HFFc6 (cell line): ENCODE measurements around the gene SH3D19. TPM values are rescaled to one million over a fixed set of nuclear protein-coding genes. Genes with fewer than 3 reads are reported as not detected.
"Not testable (repeated sequence)": the region's sequence is repeated elsewhere in the genome, so short reads cannot be mapped to it uniquely, and the experiment has no call there.

Experiments
- DNase-seq: peaks from one replicate; pipeline ENCODE4 v3.0.0-alpha.2; 2018
- H3K27ac Mint-ChIP-seq: 2 replicates; pipeline ENCODE4 v1.8.0; 2020; ENCODE audit warnings: mild to moderate bottlenecking, mixed read lengths
- H3K27me3 Mint-ChIP-seq: 2 replicates; pipeline ENCODE4 v1.8.0; 2021; ENCODE audit warnings: mild to moderate bottlenecking, moderate library complexity, mixed read lengths; ENCODE audit not compliant: insufficient read depth
- H3K36me3 Mint-ChIP-seq: 2 replicates; pipeline ENCODE4 v1.8.0; 2021; ENCODE audit warnings: low read depth, mixed read lengths
- H3K4me1 Mint-ChIP-seq: 2 replicates; pipeline ENCODE4 v1.8.0; 2020; ENCODE audit warnings: low read depth, mixed read lengths
- H3K4me3 Mint-ChIP-seq: 2 replicates; pipeline ENCODE4 v1.8.0; 2020; ENCODE audit warnings: mild to moderate bottlenecking, moderate library complexity, mixed read lengths
- H3K9me3 Mint-ChIP-seq: 2 replicates; pipeline ENCODE4 v1.8.0; 2020; ENCODE audit warnings: mild to moderate bottlenecking, mixed read lengths
- total RNA-seq, 6 experiments: library from RNA; stranded (reverse); fragmentation: NEBNext Ultra II Directional; extraction: Animal tissue kit (Norgen Biotek cat#: 25700); gene quantifications; 2 replicates in 1 of 6; 3 replicates in 5 of 6; pipeline ENCODE4 v1.2.3, GENCODE V29; 2021
- TF ChIP-seq, protein P1 (sequence below): fragments of 200-600 bp; sonication (generic); IDR thresholded peaks from 2 replicates; pipeline ENCODE4 v1.5.0; 2021; ENCODE audit warnings: antibody characterized with exemption, mild to moderate bottlenecking

The SH3D19 gene
- total RNA-seq, 6 experiments from 2014 or later, result 40.2 to 52.9 (median 51.0) TPM

DNA sequence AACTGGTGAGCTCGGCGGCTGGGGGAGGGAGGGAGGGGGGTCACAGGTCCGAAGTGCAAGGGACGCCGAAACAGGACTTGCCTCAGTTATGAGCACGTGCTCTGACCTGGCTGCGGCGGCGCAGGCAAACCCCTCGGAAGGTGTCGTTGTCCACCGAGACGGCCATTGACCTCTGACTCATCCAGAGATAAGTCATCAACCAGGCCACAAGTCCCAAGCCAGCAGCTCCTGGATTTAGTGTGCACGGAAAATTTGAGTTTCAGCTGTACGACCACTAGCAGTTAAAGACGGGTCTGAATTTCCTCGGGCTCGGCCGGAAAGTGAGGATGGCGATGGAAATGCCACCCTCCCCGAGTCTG, 674 bp downstream of the SH3D19 start:
- Mint-ChIP-seq H3K4me3 (peak overlapping the region; percentile 89), H3K27me3 (no peaks in the 10 kb centered on the region; the same call in 1 of the 2 replicates), H3K9me3 (no peaks in the 10 kb centered on the region), H3K36me3 (no peaks in the 10 kb centered on the region), H3K4me1 (peaks cover 55% of the 10 kb centered on the region), H3K27ac (peak overlapping the region; percentile 13)
- TF ChIP-seq, protein P1, sequence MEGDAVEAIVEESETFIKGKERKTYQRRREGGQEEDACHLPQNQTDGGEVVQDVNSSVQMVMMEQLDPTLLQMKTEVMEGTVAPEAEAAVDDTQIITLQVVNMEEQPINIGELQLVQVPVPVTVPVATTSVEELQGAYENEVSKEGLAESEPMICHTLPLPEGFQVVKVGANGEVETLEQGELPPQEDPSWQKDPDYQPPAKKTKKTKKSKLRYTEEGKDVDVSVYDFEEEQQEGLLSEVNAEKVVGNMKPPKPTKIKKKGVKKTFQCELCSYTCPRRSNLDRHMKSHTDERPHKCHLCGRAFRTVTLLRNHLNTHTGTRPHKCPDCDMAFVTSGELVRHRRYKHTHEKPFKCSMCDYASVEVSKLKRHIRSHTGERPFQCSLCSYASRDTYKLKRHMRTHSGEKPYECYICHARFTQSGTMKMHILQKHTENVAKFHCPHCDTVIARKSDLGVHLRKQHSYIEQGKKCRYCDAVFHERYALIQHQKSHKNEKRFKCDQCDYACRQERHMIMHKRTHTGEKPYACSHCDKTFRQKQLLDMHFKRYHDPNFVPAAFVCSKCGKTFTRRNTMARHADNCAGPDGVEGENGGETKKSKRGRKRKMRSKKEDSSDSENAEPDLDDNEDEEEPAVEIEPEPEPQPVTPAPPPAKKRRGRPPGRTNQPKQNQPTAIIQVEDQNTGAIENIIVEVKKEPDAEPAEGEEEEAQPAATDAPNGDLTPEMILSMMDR, result no peak
- peak; percentile 75 for DNase-seq

DNA sequence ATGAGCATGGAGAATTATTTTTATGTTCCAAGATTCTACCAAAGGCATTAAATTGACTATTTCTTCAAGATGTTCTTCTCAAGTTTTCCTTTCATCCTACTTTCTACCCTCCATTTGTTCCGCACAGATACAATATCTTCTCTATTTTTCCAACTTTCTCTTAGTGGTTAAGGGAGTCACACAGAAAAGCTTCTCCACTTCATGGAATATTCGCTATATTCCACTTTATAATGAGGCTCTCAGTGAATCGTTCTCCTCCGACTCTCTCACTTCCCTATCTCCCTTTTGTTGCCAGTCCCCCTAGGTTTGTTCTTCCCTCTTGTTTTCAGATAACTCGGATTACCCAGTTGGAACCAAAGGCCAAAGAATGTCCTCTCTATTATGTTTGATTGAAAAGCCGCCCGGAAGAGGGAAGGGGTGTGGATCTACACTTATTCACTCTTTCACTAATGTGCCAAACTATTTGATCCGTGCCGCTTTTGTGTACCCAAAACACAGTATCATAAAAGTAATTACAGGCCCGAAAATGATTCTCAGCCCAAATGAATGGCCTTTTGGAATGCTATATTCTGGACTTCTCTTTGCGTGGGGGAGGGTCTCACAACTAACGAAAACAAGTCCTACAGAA, 1.2 kb downstream of the SH3D19 start:
- no peak for DNase-seq
- Mint-ChIP-seq H3K36me3 (no peaks in the 10 kb centered on the region), H3K4me3 (peak overlapping the region; percentile 89), H3K27me3 (no peaks in the 10 kb centered on the region; the same call in 1 of the 2 replicates), H3K27ac (peak overlapping the region; percentile 13; the same call in 1 of the 2 replicates), H3K4me1 (peaks cover 50% of the 10 kb centered on the region), H3K9me3 (no peaks in the 10 kb centered on the region)
- TF ChIP-seq, protein P1, result no peak

DNA sequence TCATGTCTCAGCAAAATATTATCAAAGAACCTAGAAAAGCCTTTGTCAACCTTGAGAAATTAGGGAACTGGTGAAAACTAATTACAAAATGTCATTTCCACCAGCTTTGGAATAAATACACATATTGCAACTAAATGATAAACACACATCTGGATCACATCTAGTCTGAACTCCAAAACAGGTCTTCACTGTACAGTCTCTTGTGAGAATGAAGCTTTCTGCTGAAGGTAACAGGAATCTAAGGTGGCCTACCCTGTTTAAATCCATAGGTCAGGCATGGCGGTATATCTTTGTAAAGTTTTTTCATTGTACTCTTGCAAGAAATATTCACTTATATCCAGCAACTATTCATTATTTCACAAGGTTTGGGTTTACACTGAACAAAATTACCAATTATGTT, 1.7 kb downstream of the SH3D19 start:
- no peak overlapping the region for H3K27ac Mint-ChIP-seq
- peaks cover 46% of the 10 kb centered on the region for H3K4me1 Mint-ChIP-seq
- no peaks in the 10 kb centered on the region; the same call in 1 of the 2 replicates for H3K27me3 Mint-ChIP-seq
- TF ChIP-seq, protein P1, result no peak
- no peak for DNase-seq
- H3K4me3 Mint-ChIP-seq, result no peak overlapping the region; the same call in 1 of the 2 replicates
- no peaks in the 10 kb centered on the region for H3K36me3 Mint-ChIP-seq
- no peaks in the 10 kb centered on the region for H3K9me3 Mint-ChIP-seq

DNA sequence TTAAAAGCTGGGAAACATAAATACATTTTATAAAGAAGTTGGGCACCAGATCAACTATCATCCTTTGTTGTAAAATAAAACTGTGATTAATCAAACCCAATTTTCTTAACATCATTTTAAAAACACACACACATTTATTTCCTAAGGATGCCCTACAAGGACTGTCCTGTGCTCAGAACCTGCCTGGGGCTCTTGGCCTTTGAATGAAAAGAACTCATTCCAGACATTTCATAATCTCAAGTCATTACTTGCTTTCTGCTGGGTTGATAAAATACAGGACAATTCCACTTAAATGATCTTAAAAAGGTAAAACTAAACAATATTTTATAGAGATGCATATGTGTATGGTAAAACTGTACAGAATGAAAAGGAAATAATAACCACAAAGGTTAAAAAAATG, 2.8 kb downstream of the SH3D19 start:
- no peak overlapping the region for H3K4me3 Mint-ChIP-seq
- H3K27me3 Mint-ChIP-seq, result no peaks in the 10 kb centered on the region; the same call in 1 of the 2 replicates
- peaks cover 46% of the 10 kb centered on the region for H3K4me1 Mint-ChIP-seq
- peak overlapping the region; percentile 46 for H3K27ac Mint-ChIP-seq
- no peaks in the 10 kb centered on the region for H3K36me3 Mint-ChIP-seq
- peak; percentile 34 for DNase-seq
- TF ChIP-seq, protein P1, result no peak
- no peaks in the 10 kb centered on the region for H3K9me3 Mint-ChIP-seq

DNA sequence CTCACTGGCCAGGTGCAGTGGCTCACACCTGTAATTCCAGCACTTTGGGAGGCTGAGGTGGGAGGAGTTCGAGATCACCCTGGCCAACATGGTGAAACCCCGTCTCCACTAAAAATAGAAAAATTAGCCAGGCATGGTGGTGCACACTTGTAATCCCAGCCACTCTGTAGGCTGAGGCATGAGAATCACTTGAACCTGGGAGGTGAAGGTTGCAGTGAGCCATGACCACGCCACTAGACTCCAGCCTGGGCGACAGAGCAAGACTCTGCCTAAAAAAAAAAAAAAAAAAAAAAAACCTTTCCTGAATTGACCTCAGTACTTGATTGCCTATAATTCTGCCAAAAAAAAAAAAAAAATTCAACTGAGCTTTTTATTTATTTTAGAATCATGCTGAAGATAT, 3.2 kb downstream of the SH3D19 start:
- not testable (repeated sequence) for H3K9me3 Mint-ChIP-seq, H3K27me3 Mint-ChIP-seq, DNase-seq, H3K27ac Mint-ChIP-seq, H3K36me3 Mint-ChIP-seq, H3K4me3 Mint-ChIP-seq
- peaks cover 46% of the 10 kb centered on the region for H3K4me1 Mint-ChIP-seq

DNA sequence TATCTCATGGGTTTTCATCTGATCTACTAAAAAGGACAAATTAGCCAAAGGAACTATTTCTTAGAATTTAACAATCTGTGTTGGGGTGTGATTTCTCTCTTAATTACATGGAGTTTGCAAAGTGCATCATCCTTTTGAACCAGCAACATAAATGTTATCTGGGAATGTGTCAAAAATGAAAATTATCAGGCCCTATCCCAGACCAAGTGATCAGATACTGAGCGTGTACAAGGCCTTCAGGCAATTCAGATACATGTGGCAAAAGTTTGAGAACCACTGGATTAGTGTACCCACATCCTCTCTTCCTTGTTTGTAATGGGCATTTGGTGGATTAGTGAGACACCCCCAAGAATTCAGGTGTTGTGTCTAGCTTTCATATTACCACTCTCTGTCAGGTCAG, 3.8 kb downstream of the SH3D19 start:
- no peak for DNase-seq
- Mint-ChIP-seq H3K36me3 (no peaks in the 10 kb centered on the region), H3K4me3 (no peak overlapping the region), H3K27me3 (no peaks in the 10 kb centered on the region; the same call in 1 of the 2 replicates), H3K9me3 (no peaks in the 10 kb centered on the region), H3K4me1 (peaks cover 46% of the 10 kb centered on the region), H3K27ac (no peak overlapping the region)
- TF ChIP-seq, protein P1, result no peak
